Measurements from ENCODE around the gene CRHR2.

The CRHR2 gene

GRCh38 chr7:30663414-30663813 is 18.8 kb downstream of the CRHR2 start:
- Histone ChIP-seq H3K4me1 (ENCODE audit: control insufficient read depth, insufficient read depth, low read length) (0 out of 2 replicates have a peak, but pooled peaks cover 3% of the 10 kb centered on the region), H3K36me3 (ENCODE audit: control insufficient read depth, insufficient read depth, low read length) (no peaks in the 10 kb centered on the region), H3K4me3 (ENCODE audit: low read depth, low read length) (no peak overlapping the region), H3K9me3 (ENCODE audit: control insufficient read depth, insufficient read depth, low read length) (no peaks in the 10 kb centered on the region), H3K27ac (ENCODE audit: low read depth, low read length) (no peak overlapping the region), H3K9ac (ENCODE audit: low read depth, low read length) (no peak overlapping the region), H3K27me3 (ENCODE audit: control insufficient read depth, insufficient read depth, low read length) (no peaks in the 10 kb centered on the region)

GRCh38 chr7:30662431-30662939 is 19.8 kb downstream of the CRHR2 start:
- no peaks in the 10 kb centered on the region for H3K9me3 ChIP-seq (ENCODE audit: control insufficient read depth, insufficient read depth, low read length)
- no peak overlapping the region for H3K4me3 ChIP-seq (ENCODE audit: low read depth, low read length)
- H3K27ac ChIP-seq (ENCODE audit: low read depth, low read length) = no peak overlapping the region
- 0 out of 2 replicates have a peak, but pooled peaks cover 3% of the 10 kb centered on the region for H3K4me1 ChIP-seq (ENCODE audit: control insufficient read depth, insufficient read depth, low read length)
- H3K9ac ChIP-seq (ENCODE audit: low read depth, low read length) = no peak overlapping the region
- H3K36me3 ChIP-seq (ENCODE audit: control insufficient read depth, insufficient read depth, low read length) = no peaks in the 10 kb centered on the region
- H3K27me3 ChIP-seq (ENCODE audit: control insufficient read depth, insufficient read depth, low read length) = no peaks in the 10 kb centered on the region

GRCh38 chr7:30661926-30662325 is 20.3 kb downstream of the CRHR2 start:
- Histone ChIP-seq H3K4me3 (ENCODE audit: low read depth, low read length) (no peak overlapping the region), H3K9ac (ENCODE audit: low read depth, low read length) (no peak overlapping the region), H3K36me3 (ENCODE audit: control insufficient read depth, insufficient read depth, low read length) (no peaks in the 10 kb centered on the region), H3K9me3 (ENCODE audit: control insufficient read depth, insufficient read depth, low read length) (no peaks in the 10 kb centered on the region), H3K4me1 (ENCODE audit: control insufficient read depth, insufficient read depth, low read length) (0 out of 2 replicates have a peak, but pooled peaks cover 3% of the 10 kb centered on the region), H3K27me3 (ENCODE audit: control insufficient read depth, insufficient read depth, low read length) (no peaks in the 10 kb centered on the region), H3K27ac (ENCODE audit: low read depth, low read length) (no peak overlapping the region)

DNA sequence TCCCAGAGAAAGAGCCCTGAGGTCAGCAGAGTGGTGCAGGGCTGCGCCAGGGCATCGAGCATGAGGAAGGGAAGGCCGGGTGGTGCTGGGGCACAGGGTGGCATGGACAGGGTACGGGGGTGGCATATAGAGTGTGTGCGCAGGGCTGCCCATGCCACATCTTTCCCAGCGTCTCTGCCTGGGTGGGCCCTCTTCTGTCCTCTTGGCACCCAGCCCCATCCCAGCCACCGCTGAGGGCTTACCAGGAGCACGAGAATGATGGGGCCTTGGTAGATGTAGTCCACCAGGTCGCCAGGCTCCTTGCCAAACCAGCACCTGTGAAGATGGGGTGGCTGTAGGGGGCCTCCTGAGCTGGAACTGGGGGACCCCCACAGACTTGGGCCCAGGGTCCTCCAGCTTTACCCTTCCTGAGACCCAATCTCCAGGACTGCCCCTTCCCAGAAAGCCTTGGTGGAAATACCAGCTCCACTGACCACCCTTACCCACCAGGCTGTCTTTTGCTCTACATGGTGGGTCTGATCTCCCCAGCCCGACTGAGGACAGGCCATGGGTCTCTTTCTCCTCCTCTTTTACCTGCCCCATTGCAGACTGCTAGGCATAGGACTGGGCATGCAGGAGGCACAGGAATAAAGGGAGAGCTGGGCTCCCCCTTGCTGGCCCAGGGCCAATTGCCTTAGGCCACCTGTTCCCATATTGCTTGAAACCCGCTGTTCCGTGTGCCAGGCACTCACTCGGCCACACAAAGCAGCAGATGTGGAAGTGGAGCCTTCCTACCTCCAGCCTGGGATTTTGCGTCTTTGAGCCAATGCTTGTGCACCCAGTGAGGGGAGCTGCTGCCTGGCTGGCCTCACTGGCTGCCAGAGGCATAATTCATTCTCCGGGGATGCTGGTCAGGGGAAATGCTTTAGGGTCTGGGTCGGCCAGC is 21.7 kb downstream of the CRHR2 start:
- Histone ChIP-seq H3K4me3 (ENCODE audit: low read depth, low read length) (no peak overlapping the region), H3K27ac (ENCODE audit: low read depth, low read length) (no peak overlapping the region), H3K9ac (ENCODE audit: low read depth, low read length) (no peak overlapping the region), H3K9me3 (ENCODE audit: control insufficient read depth, insufficient read depth, low read length) (no peaks in the 10 kb centered on the region), H3K27me3 (ENCODE audit: control insufficient read depth, insufficient read depth, low read length) (no peaks in the 10 kb centered on the region), H3K4me1 (ENCODE audit: control insufficient read depth, insufficient read depth, low read length) (no peaks in the 10 kb centered on the region), H3K36me3 (ENCODE audit: control insufficient read depth, insufficient read depth, low read length) (no peaks in the 10 kb centered on the region)

- no peak overlapping the region for H3K4me3 ChIP-seq (ENCODE audit: low read depth, low read length)
These were observed 22.9 kb downstream of the CRHR2 start for GRCh38 chr7:30659312-30659711.

DNA sequence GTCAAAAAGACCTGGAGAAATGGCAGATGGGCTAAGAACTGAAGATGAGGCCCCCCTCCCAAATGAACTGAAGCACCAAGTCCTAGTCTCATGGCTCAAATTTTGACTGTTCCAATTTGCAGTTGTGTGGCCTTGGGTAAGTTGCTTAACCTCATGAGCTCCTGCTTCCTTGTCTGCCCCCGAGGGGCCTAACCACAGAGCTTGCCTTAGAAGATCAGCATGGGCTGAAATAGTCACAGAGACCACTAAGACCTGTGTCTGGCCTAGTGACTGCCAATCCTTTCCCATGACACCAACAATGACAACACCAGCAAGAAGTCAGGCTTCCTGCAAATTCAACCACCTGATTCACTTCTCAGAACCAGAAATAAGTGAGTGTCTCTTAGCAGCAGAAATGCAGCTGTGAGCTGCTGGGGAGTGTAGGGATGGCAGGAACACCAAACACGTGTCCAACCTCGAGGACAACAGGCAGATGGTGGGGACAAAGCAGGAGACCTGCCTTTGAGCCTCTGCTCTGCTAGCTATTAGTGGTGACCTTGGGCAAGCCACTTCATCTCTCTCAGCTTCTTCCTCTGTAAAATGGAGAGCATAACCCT is 23.7 kb downstream of the CRHR2 start:
- Histone ChIP-seq H3K9ac (ENCODE audit: low read depth, low read length) (no peak overlapping the region), H3K4me1 (ENCODE audit: control insufficient read depth, insufficient read depth, low read length) (no peaks in the 10 kb centered on the region), H3K4me3 (ENCODE audit: low read depth, low read length) (no peak overlapping the region), H3K27me3 (ENCODE audit: control insufficient read depth, insufficient read depth, low read length) (no peaks in the 10 kb centered on the region), H3K36me3 (ENCODE audit: control insufficient read depth, insufficient read depth, low read length) (no peaks in the 10 kb centered on the region), H3K9me3 (ENCODE audit: control insufficient read depth, insufficient read depth, low read length) (no peaks in the 10 kb centered on the region), H3K27ac (ENCODE audit: low read depth, low read length) (no peak overlapping the region)

More at GRCh38 chr7:30659312-30659711, 22.9 kb downstream of the CRHR2 start:
- Histone ChIP-seq H3K27me3 (ENCODE audit: control insufficient read depth, insufficient read depth, low read length) (no peaks in the 10 kb centered on the region), H3K9ac (ENCODE audit: low read depth, low read length) (no peak overlapping the region), H3K27ac (ENCODE audit: low read depth, low read length) (no peak overlapping the region), H3K9me3 (ENCODE audit: control insufficient read depth, insufficient read depth, low read length) (no peaks in the 10 kb centered on the region), H3K4me1 (ENCODE audit: control insufficient read depth, insufficient read depth, low read length) (no peaks in the 10 kb centered on the region), H3K36me3 (ENCODE audit: control insufficient read depth, insufficient read depth, low read length) (no peaks in the 10 kb centered on the region)

- no peak overlapping the region for H3K9ac ChIP-seq (ENCODE audit: low read depth, low read length)
- no peaks in the 10 kb centered on the region for H3K9me3 ChIP-seq (ENCODE audit: control insufficient read depth, insufficient read depth, low read length)
- no peak overlapping the region for H3K27ac ChIP-seq (ENCODE audit: low read depth, low read length)
- no peaks in the 10 kb centered on the region for H3K4me1 ChIP-seq (ENCODE audit: control insufficient read depth, insufficient read depth, low read length)
- H3K36me3 ChIP-seq (ENCODE audit: control insufficient read depth, insufficient read depth, low read length) = no peaks in the 10 kb centered on the region
- H3K4me3 ChIP-seq (ENCODE audit: low read depth, low read length) = no peak overlapping the region
- no peaks in the 10 kb centered on the region for H3K27me3 ChIP-seq (ENCODE audit: control insufficient read depth, insufficient read depth, low read length)
These were observed 25.1 kb downstream of the CRHR2 start for GRCh38 chr7:30657131-30657530.

- no peaks in the 10 kb centered on the region for H3K36me3 ChIP-seq (ENCODE audit: control insufficient read depth, insufficient read depth, low read length)
- H3K9me3 ChIP-seq (ENCODE audit: control insufficient read depth, insufficient read depth, low read length) = no peaks in the 10 kb centered on the region
- H3K9ac ChIP-seq (ENCODE audit: low read depth, low read length) = no peak overlapping the region
- no peak overlapping the region for H3K4me3 ChIP-seq (ENCODE audit: low read depth, low read length)
- H3K27ac ChIP-seq (ENCODE audit: low read depth, low read length) = no peak overlapping the region
- no peaks in the 10 kb centered on the region for H3K4me1 ChIP-seq (ENCODE audit: control insufficient read depth, insufficient read depth, low read length)
- H3K27me3 ChIP-seq (ENCODE audit: control insufficient read depth, insufficient read depth, low read length) = no peaks in the 10 kb centered on the region
These were observed 26.0 kb downstream of the CRHR2 start for GRCh38 chr7:30656006-30656957.

DNA sequence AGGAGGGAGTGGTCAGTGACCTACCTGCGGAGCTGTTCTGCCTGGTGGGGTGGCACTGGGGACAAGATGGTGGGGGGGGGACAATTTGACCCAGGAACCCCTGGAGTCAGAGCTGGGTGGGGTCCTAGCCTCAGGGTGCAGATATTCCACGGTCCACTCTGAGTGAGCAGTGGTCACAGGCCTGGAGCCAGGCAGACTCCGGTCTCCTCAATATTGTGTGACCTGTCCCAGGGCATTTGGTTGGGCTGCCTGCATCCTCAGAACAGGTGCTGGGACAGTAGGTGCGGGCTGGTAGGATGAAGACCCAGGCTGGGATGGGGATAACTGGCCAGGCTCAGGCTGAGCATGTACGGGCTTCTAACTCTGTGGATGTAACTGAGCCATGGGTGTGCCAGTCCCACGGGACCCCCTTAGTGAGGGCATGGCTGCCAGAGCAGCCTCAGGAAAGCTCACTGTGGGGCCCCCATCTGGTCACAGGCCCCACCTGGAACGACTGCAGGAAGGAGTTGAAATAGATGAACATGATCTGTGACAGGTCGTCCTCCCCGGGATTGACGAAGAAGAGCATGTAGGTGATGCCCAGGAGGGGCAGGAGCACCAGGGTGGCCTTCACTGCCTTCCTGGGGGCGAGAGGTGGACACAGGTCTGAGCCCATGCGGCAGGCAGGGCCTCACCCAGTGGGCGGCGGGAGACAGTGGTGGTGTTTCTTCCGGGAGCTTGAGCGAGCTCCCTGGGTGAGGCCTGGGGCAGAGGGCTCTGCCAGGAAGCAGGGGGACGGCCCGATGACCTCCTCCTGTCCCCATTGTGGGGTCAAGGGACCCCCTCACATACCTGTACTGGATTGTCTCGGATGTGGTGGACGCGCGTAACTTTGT is 26.9 kb downstream of the CRHR2 start:
- H3K9me3 ChIP-seq (ENCODE audit: control insufficient read depth, insufficient read depth, low read length) = no peaks in the 10 kb centered on the region
- H3K27ac ChIP-seq (ENCODE audit: low read depth, low read length) = no peak overlapping the region
- H3K36me3 ChIP-seq (ENCODE audit: control insufficient read depth, insufficient read depth, low read length) = no peaks in the 10 kb centered on the region
- no peaks in the 10 kb centered on the region for H3K4me1 ChIP-seq (ENCODE audit: control insufficient read depth, insufficient read depth, low read length)
- H3K4me3 ChIP-seq (ENCODE audit: low read depth, low read length) = no peak overlapping the region
- H3K27me3 ChIP-seq (ENCODE audit: control insufficient read depth, insufficient read depth, low read length) = no peaks in the 10 kb centered on the region
- H3K9ac ChIP-seq (ENCODE audit: low read depth, low read length) = no peak overlapping the region

Data from HUES48 (cell line).